DMS79 (cell line): ENCODE measurements around the gene ZFYVE9.
"Not testable (repeated sequence)": the region's sequence is repeated elsewhere in the genome, so short reads cannot be mapped to it uniquely, and the experiment has no call there.

Experiments
- DNase-seq: peaks from one replicate; lab custom pipeline; 2025; lab: John Stamatoyannopoulos, UW

The ZFYVE9 gene

DNA sequence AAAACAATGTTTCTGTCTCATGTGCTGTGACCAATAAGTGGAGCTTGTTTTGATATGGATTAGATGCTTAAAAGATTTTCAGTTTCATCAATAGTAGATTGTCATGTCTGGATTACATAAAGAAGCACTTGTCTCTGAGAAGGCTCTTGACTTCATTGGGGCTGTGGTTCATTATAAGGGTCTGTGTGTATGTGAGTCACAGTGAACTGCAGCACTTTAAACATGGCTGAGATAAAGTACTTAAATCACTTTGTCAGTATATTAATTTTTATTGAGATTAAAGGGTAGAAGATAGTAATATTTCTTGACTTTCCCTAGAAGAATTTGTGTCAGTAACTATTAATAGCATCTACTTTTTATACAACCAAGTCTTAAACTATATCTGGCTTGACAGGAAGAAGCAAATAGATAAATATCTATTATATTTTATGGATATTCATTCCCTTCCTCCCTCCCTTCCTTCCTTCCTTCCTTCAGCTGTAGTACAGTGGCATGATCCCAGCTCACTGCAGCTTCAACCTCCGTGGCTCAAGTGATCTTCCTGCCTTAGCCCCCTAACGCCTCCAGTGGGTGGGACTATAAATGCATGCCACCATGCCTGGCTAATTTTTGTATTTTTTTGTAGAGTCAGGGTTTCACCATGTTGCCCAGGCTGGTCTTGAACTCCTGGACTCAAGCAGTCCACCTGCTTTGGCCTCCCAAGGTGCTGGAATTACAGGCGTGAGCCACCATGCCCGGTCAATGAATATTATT, 48.8 kb downstream of the ZFYVE9 start:
- no peak for DNase-seq

DNA sequence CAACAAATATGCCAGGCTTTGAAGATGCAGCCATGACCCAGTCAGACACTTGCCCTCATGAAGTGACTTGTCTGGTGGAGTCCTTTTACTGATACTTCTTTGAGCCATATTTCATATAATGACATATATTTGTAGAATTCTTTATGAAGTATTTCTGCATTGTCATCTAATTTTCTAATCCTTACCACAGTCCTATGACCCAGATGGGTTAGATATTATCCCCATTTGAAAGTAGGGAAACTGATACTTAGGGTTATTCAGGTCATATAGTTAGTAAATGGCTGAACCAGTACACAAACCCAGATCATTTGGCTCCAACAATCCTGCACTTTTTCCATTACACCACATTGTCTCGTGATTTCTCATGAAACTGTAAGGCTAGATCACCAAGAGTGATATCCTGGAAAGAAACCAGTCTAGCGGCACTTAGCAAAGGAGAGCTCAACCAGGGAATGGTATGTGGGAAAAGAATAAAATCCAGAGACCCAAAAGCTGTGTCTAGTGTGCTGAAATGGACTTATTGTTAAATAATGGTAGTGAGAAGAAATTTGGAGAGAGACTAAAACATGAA, 49.6 kb downstream of the ZFYVE9 start:
- DNase-seq: no peak

DNA sequence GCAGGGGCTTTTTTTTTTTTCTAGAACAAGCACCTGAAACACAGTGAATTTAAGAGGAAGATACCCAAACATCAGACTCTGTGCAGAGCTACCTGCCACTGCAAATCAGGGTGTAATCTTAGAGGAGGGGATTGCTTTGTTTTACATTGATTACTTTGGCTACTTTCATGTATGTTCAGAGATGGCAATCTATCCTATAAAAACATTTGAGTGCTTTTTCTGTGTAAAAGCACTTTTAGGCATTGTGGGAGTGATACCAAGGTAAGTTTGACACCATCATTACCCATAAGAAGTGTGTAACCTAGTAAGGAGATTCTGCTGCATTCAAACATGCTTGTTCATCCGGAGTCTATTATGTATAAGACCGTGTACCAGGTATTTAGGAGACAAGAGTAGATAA, 50.1 kb downstream of the ZFYVE9 start:
- no peak for DNase-seq

DNA sequence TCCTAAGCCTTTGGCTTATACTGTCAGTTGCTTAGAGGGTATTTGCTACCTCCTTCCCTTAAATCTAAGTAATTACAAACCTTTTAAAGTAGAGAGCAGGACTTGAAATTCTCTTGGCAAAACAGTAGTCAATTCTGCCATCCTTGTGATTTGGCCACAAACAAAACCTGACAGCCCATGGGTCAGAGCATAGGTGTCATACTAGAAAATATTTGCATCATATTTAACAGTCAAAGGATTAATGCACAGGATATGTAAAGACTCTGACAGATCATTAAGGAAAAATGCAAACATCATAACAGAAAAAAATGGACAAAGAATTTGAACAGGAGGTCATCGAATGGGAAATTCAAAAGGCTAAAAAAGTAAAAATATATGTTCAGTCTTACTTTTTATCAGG, 50.5 kb downstream of the ZFYVE9 start:
- no peak for DNase-seq

DNA sequence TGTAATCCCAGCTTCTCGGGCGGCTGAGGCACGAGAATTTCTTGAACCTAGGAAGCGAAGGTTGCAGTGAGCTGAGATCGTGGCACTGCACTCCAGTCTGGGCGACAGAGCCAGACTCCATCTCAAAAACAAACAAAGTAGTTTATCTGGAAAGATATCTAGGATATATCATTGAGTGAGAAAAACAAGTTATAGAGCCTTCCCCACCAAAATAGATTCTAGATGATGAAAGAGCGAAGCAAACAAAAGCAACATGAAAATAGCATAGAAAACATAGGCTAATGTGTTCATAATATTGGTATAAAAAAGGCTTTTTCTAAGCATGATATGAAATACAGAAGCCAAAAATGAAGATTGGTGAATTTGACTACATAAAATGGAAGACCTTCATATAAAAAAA, 52.1 kb downstream of the ZFYVE9 start:
- no peak for DNase-seq

DNA sequence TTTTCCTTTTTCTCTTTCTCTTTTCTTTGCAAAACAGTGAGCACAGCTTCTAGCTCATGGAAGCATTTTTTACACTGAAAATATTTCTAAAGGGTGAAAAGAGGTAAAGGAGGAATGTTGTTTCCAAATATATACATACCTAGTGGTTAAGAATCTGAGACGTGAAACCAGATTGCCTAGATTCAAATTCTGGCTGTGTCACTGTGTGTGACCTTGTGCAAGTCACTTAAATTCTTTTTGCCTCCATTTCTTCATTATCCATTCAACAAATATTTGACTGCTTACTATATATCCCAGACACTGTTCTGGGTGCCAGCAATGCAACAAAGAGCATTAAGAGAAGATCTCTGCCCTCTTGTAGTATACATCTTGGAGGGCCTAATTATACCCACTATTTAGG, 53.3 kb downstream of the ZFYVE9 start:
- no peak for DNase-seq

DNA sequence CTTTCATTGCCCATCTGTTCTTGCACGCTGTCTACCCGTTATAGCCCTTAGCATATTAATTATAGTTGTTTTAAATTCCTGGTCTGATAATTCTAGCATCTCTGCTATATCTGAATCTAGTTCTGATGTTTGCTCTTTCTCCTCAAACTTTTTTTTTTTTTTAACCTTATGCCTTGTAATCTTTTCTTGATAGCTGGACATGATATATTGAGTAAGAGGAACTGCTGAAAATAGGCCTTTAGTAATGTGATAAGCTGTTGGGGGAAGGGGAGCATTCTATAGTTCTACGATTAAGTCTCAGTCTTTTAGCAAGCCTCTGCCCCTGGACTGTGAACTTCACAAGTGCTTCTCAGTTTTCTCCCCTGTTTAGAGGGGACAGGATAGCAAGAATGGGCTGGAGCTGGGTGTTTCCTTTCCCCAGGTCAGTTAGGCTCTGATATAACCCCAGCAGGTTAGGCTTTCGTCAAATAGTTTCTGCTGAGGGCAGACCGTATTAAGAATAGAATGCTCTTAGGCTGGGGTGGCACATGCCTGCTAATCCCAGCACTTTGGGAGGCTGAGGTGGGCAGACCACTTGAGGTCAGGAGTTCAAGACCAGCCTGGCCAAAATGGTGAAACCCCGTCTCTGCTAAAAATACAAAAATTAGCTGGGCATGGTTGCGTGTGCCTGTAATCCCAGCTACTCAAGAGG, 62.2 kb downstream of the ZFYVE9 start:
- no peak for DNase-seq

DNA sequence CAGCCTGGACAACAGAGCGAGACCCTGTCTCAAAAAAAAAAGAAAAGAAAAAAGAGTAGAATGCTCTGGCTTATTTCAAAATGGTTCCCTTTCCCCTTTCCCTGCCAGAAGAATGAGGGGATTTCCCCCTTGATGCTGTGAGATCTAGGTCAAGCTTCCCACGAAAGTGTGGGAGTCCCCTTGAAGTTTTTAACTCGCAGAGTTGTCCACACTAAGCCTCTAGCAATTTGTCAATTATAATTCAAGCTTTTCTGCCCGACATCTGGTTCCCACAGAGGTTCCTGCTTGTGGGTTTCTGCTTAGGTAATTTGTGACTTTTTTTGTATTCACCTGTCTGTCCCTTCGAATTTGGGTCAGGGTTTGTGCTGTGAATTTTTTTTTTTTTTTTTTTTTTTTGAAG, 62.8 kb downstream of the ZFYVE9 start:
- no peak for DNase-seq

DNA sequence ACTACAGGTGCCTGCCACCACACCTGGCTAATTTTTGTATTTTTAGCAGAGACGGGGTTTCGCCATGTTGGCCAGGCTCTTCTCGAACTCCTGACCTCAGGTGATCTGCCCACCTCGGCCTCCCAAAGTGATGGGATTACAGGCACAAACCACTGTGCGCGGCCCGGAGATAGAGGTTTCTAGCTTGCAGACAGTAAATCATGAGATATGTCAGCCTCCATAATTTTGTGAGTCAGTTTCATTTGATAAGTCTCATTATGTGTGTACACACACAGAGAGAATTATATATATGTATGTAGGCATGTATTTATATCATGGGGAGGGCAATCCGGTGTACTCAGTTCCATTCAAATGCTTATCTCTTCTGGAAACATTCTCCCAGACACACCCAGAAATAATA, 64.8 kb downstream of the ZFYVE9 start:
- DNase-seq: not testable (repeated sequence)

DNA sequence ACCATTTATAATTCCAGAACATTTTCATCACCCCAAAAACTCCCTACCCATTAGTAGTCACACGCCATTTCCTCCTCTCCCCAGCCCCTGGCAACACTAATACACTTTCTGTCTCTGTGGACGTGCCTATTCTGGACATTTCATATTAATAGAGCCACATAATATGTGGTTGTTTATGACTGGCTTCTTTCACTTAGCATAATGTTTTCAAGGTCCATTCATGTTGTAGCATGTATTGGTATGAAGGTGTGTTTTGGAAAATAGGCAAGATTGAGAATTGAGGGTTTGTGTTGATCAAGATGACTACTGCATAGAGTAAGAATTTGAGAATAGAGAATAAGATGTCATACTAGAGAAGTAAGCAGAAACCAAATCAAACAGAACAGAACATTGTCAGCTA, 67.5 kb downstream of the ZFYVE9 start:
- DNase-seq: no peak

DNA sequence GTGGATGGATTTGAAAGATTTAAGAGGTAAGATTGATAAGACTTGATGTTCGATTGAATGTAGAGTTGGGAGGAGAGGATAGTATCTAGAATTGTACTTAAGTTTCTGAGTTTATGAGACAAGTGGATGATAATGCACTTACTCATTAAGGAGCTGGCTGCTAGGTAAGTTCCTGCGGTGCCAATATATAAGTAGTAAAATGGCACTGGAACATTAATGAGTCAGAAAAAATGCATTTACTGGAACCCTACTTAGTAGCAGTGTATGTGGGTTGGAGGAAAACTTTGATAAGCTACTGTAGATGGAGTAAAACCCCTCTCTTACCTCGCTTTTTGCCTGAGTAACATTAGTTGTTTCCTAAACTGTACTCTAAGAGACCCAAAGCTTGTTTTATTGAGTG, 68.2 kb downstream of the ZFYVE9 start:
- no peak for DNase-seq

DNA sequence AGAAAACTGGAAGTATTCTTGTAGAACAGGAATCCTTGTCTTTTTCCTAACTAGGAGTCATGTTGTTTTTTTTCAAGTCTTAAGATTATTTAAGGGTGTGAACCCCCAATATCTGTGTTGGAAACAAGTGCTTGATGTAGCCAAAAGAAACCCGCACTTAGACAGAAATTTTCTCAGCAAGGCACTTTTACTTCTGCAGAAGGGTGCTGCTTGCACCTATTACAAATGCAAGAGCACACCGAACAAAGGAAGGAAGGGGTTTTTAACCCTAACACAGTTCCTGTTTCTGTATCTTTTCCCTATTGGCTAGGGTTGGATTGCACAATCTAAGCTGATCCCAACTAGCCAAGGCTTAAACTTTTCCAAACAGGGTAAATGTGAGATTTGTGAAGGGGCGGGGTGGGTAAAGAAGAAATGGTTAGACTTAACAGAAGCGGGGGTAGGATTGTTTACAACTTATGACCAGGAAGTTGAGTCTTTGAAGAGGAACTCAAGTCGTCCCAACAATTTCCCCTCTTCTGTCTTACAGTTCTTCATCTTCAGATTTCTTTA, 75.1 kb downstream of the ZFYVE9 start:
- DNase-seq: no peak

DNA sequence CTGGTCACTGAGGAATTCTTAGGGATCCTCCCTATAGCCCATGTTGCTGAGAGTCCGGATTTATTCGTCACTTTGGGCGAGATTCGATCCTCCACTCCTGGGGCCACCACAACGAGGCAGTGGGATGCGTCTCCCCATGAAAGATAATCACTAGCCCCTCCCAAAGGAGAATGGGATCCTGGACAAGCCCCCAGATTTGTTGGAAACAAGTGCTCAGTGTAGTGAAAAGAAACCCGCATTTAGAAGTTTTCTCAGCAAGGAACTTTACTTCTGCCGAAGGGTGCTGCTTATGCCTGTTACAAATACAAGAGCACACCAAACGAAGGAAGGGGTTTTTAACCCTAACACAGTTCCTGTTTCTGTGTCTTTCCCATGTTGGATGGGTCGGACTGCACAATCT, 83.3 kb downstream of the ZFYVE9 start:
- no peak for DNase-seq

DNA sequence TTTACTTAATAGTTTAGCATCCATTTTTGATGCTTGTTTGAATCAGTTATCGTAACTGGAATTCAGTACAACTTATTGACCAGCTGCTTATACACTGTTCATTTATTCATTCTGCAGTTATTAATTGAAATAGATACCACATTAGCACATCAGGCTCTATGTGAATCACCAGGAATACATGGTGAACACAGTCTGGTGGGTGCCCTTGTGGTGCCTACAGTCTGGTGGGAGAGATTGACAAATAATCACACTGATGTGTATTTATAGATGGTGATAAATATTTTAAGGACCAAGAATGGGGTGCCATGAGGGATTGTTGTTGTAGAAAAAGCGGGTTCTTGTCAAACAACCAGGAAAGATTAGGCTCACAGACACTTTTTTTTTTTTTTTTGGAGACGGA, 87.6 kb downstream of the ZFYVE9 start:
- DNase-seq: no peak

DNA sequence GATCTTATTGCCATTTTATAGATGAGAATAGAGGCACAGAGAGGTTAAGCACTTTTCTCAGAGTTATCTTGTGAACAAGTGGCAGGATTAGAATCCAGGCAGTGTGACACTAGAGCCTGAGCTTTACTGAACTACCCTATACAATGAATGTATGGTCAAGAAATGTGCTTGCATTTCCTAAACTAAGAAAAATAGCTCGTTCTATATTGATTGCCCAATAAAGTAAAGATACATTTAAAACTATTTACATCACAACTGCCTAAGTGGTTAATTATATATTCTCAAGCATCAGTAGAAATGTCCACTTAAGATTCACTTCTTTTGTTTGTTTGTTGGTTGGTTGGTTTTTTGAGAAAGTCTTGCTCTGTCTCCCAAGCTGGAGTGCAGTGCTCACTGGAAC, 91.6 kb downstream of the ZFYVE9 start:
- DNase-seq: peak; percentile 61

DNA sequence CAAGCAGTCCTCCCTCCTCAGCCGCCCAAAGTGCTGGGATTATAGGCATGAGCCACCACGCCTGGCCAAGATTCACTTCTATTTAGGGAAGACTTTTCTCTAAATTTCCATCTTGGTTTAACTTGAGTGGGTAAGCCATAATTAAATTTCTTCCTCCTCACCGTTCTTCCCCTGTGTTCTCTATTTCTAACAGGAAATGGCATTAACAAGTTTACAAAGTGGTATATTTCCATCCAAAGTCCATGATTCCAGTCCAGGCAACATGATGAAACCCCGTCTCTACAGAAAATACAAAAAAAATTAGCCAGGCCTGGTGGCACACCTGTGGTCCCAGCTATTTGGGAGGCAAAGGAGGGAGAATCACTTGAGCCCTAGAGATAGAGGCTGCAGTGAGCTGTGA, 92.1 kb downstream of the ZFYVE9 start:
- no peak for DNase-seq

DNA sequence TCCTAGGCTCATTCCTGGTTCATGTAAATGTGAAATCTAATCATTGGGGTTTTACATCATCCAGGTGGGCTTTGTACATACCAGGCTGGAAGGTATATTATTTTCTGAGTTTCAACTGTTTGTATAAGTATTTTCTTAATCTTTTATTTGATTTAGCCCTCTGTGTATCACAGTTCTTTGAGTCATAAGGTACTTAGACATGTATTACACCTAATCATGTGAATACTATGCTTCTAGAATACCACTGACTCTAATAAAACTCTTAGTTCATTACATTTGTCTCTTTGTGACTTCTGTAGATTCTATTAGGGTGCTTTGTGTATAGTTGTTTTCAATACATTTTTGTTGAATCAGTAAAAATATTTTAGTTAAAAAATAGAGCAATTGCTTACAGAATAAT, 92.8 kb downstream of the ZFYVE9 start:
- DNase-seq: no peak

DNA sequence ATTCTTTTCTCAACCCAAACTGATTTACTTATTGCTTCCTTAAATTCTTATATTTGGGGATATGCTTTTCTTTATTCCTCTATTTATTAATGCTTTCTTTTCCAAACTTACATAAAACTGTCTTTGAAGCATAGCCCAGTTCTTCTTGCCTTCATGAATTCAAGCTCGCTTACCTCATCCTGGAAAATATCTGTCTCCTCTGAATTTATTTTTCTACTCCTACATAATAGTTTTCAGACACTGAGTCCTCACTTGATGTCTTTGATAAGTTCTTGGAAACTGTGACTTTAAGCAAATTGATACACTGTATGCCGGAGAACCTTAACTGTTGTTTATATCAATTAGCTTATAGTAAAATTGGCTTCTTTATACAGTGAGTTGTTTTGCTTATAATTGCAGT, 93.8 kb downstream of the ZFYVE9 start:
- DNase-seq: no peak

DNA sequence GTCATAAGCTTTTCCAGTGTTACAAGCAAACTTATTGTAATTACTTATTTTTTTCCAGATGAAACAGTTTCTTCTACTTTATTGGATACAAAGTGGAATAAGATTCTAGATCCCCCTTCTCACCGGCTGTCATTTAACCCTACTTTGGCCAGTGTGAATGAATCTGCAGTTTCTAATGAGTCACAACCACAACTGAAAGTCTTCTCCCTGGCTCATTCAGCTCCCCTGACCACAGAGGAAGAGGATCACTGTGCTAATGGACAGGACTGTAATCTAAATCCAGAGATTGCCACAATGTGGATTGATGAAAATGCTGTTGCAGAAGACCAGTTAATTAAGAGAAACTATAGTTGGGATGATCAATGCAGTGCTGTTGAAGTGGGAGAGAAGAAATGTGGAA, 95.5 kb downstream of the ZFYVE9 start:
- DNase-seq: no peak

DNA sequence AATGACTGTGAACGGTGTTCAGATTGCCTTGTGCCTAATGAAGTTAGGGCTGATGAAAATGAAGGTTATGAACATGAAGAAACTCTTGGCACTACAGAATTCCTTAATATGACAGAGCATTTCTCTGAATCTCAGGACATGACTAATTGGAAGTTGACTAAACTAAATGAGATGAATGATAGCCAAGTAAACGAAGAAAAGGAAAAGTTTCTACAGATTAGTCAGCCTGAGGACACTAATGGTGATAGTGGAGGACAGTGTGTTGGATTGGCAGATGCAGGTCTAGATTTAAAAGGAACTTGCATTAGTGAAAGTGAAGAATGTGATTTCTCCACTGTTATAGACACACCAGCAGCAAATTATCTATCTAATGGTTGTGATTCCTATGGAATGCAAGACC, 96.6 kb downstream of the ZFYVE9 start:
- no peak for DNase-seq

DNA sequence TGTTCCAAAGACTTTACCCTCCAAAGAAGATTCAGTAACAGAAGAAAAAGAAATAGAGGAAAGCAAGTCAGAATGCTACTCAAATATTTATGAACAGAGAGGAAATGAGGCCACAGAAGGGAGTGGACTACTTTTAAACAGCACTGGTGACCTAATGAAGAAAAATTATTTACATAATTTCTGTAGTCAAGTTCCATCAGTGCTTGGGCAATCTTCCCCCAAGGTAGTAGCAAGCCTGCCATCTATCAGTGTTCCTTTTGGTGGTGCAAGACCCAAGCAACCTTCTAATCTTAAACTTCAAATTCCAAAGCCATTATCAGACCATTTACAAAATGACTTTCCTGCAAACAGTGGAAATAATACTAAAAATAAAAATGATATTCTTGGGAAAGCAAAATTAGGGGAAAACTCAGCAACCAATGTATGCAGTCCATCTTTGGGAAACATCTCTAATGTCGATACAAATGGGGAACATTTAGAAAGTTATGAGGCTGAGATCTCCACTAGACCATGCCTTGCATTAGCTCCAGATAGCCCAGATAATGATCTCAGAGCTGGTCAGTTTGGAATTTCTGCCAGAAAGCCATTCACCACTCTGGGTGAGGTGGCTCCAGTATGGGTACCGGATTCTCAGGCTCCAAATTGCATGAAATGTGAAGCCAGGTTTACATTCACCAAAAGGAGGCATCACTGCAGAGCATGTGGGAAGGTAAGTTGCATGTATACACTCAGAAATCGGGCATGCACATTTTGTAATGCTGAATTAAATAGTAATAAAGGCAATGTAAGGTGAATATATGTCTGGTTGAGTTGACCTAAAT, 97.2 kb downstream of the ZFYVE9 start:
- no peak for DNase-seq

DNA sequence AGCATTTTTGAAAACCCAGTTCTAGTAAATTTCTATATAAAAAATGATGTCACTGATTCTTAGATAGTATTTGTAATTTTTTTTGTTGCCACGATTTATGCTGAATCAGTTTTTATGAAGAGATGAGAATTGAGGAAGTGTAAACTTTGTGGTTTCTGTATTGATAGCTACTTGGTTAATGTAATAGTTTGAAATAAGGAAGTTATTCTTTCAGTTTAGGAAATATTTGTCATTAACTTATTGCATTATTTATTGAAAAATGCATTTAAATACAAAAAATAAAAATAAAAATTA, 97.8 kb downstream of the ZFYVE9 start:
- DNase-seq: no peak
